ENCODE results near the gene CDH7.

CDH7 gene

GRCh38 chr18:65922103-65922502 lies 171.3 kb downstream of the CDH7 start:
- no peak for ATAC-seq
- no peaks in the 10 kb centered on the region for H3K36me3 Mint-ChIP-seq
- H3K4me3 Mint-ChIP-seq = no peak overlapping the region
- no peaks in the 10 kb centered on the region for H3K27me3 Mint-ChIP-seq
- H3K4me1 Mint-ChIP-seq = no peaks in the 10 kb centered on the region
- H3K27ac Mint-ChIP-seq = no peak overlapping the region
- H3K9me3 Mint-ChIP-seq = no peaks in the 10 kb centered on the region

- H3K27me3 Mint-ChIP-seq = no peaks in the 10 kb centered on the region
- no peak overlapping the region for H3K4me3 Mint-ChIP-seq
- no peaks in the 10 kb centered on the region for H3K4me1 Mint-ChIP-seq
- no peak overlapping the region for H3K27ac Mint-ChIP-seq
- no peaks in the 10 kb centered on the region for H3K36me3 Mint-ChIP-seq
- no peak for ATAC-seq
- no peaks in the 10 kb centered on the region for H3K9me3 Mint-ChIP-seq
Measured at GRCh38 chr18:65924904-65925303, 174.1 kb downstream of the CDH7 start.

GRCh38 chr18:65934874-65935273 lies 184.1 kb downstream of the CDH7 start:
- H3K4me1 Mint-ChIP-seq = no peaks in the 10 kb centered on the region
- peaks cover 3% of the 10 kb centered on the region for H3K9me3 Mint-ChIP-seq
- no peak overlapping the region for H3K4me3 Mint-ChIP-seq
- no peak overlapping the region for H3K27ac Mint-ChIP-seq
- no peaks in the 10 kb centered on the region for H3K36me3 Mint-ChIP-seq
- H3K27me3 Mint-ChIP-seq = no peaks in the 10 kb centered on the region
- no peak for ATAC-seq

DNA sequence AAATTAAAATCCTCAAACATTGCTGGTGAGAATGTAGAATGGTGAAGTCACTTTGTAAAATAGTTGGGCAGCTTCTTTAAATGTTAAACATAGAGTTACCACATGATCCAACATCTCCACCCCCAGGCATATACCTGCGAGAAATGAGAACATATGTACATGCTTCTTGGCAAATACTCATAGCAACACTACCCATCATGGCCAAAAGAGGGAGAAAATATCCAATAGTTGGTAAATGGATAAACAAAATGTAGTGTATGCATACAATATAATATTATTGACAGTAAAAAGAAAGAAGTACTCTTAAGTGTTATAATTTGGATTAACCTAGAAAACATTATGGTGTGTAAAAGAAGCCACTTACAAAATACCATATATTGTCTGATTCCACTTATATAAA lies 185.9 kb downstream of the CDH7 start:
- Mint-ChIP-seq H3K27me3 (no peaks in the 10 kb centered on the region), H3K9me3 (peaks cover 3% of the 10 kb centered on the region), H3K4me3 (no peak overlapping the region), H3K36me3 (no peaks in the 10 kb centered on the region), H3K27ac (no peak overlapping the region), H3K4me1 (no peaks in the 10 kb centered on the region)
- ATAC-seq = no peak

DNA sequence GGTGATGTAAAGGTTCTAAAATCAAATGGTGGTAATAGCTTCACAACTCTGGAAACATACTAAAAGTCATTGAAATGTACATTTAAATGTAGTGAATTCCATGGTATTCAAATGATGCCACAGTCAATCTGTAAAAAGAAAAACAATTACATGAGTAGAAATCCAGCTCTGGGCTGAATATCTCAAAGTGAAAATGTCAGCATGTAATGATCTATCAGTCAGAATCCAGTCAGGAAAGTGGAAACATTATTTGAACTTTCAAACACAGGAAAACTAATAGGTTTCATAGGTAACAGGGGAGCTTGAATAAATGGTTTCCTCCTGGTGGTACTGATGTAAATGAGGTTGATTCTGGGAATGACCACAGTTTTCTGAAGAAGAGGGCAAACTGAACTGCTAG lies 186.4 kb downstream of the CDH7 start:
- Mint-ChIP-seq H3K27me3 (no peaks in the 10 kb centered on the region), H3K4me1 (no peaks in the 10 kb centered on the region), H3K27ac (no peak overlapping the region), H3K4me3 (no peak overlapping the region), H3K36me3 (no peaks in the 10 kb centered on the region), H3K9me3 (peaks cover 3% of the 10 kb centered on the region)
- no peak for ATAC-seq

DNA sequence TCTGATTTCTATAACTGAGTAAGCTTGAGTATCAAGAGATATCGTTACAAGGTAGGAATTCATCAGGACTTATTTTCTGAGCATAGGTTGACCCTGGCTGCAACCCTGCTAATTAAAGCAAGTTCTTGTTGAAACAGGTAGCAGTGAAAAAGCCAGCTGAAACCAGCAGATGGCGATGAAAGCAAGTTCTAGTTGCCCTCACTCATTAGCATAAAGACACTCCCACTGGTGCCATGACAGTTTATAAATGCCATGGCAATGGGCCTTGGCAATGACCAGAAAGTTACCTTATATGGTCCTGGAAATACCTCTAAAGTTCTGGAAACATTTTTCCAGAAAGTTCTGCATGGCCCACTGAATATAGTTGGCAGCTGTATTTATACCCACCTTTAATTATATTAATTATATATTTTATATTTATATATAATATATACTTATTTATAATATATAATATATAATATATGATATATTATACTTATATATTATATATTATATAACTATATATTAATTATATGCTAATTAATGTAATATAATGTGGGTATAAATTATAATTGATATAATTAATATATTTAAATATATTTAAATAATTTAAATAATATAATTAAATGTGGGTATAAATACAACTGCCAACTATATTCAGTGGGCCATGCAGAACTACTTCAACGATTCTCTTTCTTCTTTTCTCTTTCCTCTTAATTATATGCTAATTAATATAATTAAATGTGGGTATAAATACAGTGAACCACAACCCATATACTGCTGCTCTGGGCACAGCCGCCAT lies 188.0 kb downstream of the CDH7 start:
- Mint-ChIP-seq H3K9me3 (peaks cover 3% of the 10 kb centered on the region), H3K27me3 (no peaks in the 10 kb centered on the region), H3K4me1 (no peaks in the 10 kb centered on the region), H3K4me3 (no peak overlapping the region), H3K36me3 (no peaks in the 10 kb centered on the region), H3K27ac (no peak overlapping the region)
- peak; percentile 47 for ATAC-seq
